Prostate gland (tissue), 2 donors: ENCODE data around the gene SYT12.

Experiments used
- CTCF ChIP-seq, 4 experiments: fragments of 200-600 bp in 2 of 4; fragments of 450-650 bp in 2 of 4; sonication (generic) in 2 of 4; IDR thresholded peaks; 1 replicate in 3 of 4; 2 replicates in 1 of 4; pipeline ENCODE4 v1.5.1; 2016 to 2019; ENCODE audit warnings: antibody characterized with exemption in 4 of 4, mild to moderate bottlenecking in 2 of 4, moderate library complexity in 2 of 4
- POLR2A ChIP-seq: fragments of 450-650 bp; IDR thresholded peaks from one replicate; pipeline ENCODE4 v1.6.1; 2016; ENCODE audit warnings: antibody characterized with exemption, mild to moderate bottlenecking

DNA sequence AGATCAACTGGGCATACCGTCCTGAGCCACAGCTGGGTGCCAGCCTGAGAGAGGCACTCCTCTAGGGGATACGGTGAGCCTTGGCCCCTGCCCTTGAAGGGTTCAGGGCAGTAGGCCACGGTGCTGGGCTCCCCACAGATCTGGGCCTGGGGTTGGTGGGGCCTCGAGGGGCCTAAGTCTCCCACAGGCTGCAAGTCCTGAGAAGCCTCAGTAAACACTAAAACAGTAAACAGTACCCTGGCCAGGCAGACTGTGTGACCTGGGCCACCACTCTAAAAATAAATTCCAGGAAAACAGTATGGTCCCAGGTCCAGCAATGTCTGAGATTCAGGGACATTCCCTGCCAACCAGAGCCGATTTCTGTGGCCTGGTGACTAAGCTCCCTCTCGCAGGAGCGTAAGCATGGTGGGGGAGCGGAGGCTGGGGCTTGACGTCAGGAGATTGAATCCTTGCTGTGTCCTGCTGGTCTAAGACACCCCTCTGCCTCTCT, 31.5 kb downstream of the SYT12 start:
- TF ChIP-seq POLR2A (no peak), CTCF (IDR thresholded peaks at IDR 0.05) (no peak)
